Transverse colon (tissue), 4 donors: Measurements from ENCODE around the gene DRGX. TPM values are rescaled to one million over a fixed set of nuclear protein-coding genes. Genes with fewer than 3 reads are reported as not detected.

Experiments
- DNase-seq: peaks from one replicate; pipeline ENCODE4 v3.0.0-alpha.2; 2019
- H3K27ac ChIP-seq, 4 donors: fragments of 200-600 bp; sonication (generic); 2 replicates each; pipeline ENCODE4 v1.5.1; 2016 to 2018; ENCODE audit warnings: inconsistent platforms in 4 of 4
- H3K27me3 ChIP-seq: fragments of 200-600 bp; sonication (generic); 2 replicates; pipeline ENCODE4 v1.5.1; 2017; ENCODE audit warnings: inconsistent platforms
- H3K36me3 ChIP-seq, 4 donors: fragments of 200-600 bp; sonication (generic); 2 replicates each; pipeline ENCODE4 v1.5.1; 2017 to 2019; ENCODE audit warnings: inconsistent platforms in 4 of 4
- H3K4me1 ChIP-seq, 4 donors: fragments of 200-600 bp; sonication (generic); 2 replicates each; pipeline ENCODE4 v1.5.1; 2017 to 2020; ENCODE audit warnings: inconsistent platforms in 4 of 4
- H3K4me3 ChIP-seq, 4 donors: fragments of 200-600 bp; sonication (generic); 1 replicate in 1 of 4; 2 replicates in 3 of 4; pipeline versions ENCODE4 v1.5.1 to v1.6.1; 2017 to 2019; ENCODE audit warnings: inconsistent platforms in 4 of 4
- H3K9me3 ChIP-seq, 2 donors: fragments of 200-600 bp; sonication (generic); 2 replicates each; pipeline ENCODE4 v1.5.1; 2017 to 2019; ENCODE audit warnings: inconsistent platforms in 2 of 2
- EP300 ChIP-seq: sonication (generic); formaldehyde crosslinking; IDR thresholded peaks from one replicate; pipeline ENCODE4 v1.6.1; 2017; ENCODE audit warnings: antibody characterized with exemption, low read depth
- POLR2A ChIP-seq: fragments of 450-650 bp; IDR thresholded peaks from one replicate; pipeline ENCODE4 v1.6.1; 2016; ENCODE audit warnings: antibody characterized with exemption, mild to moderate bottlenecking, moderate library complexity
- POLR2AphosphoS5 ChIP-seq, 3 donors: sonication (generic); formaldehyde crosslinking; IDR thresholded peaks; one replicate each; pipeline ENCODE4 v1.6.1; 2016; ENCODE audit warnings: antibody characterized with exemption in 3 of 3
- WGBS, 2 donors: methylation state at CpG; one replicate each; pipeline ENCODE4 v1.1.5; 2018; ENCODE audit warnings: low coverage in 1 of 2; 5-methylcytosine and 5-hydroxymethylcytosine counted together
- in situ Hi-C, 4 donors: fragments of 200-750 bp; cut with MboI; loops; one replicate each; pipeline versions ENCODE4 v1.15.0 to v1.15.1; 2017; ENCODE audit warnings: low sequenced_read_pairs in 3 of 4, low pct_ligation_motif_present in 1 of 4, low pct_unique_long_range_greater_than_20kb in 1 of 4
- intact Hi-C: fragments of 100-400 bp; cut with DNase I; formaldehyde crosslinking; loops from one replicate; pipeline ENCODE4 v1.15.1; 2023; ENCODE audit warnings: low total_unique reads
- total RNA-seq, 4 donors: library from RNA; depleted of rRNA; stranded (reverse); fragments of >200 nt; gene quantifications; one replicate each; pipeline ENCODE4 v1.1.0, GENCODE V29; 2016
- TF ChIP-seq, protein P1 (sequence below), 5 experiments: fragments of 200-600 bp in 3 of 5; fragments of 450-650 bp in 2 of 5; sonication (generic) in 3 of 5; IDR thresholded peaks; 1 replicate in 2 of 5; 2 replicates in 3 of 5; pipeline ENCODE4 v1.5.1; 2016 to 2017; ENCODE audit warnings: antibody characterized with exemption in 5 of 5, inconsistent platforms in 3 of 5, mild to moderate bottlenecking in 2 of 5, moderate library complexity in 1 of 5

DRGX gene
- total RNA-seq, 4 donors from 2014 or later = 0.32 to 0.37 TPM; not detected in 2

DNA sequence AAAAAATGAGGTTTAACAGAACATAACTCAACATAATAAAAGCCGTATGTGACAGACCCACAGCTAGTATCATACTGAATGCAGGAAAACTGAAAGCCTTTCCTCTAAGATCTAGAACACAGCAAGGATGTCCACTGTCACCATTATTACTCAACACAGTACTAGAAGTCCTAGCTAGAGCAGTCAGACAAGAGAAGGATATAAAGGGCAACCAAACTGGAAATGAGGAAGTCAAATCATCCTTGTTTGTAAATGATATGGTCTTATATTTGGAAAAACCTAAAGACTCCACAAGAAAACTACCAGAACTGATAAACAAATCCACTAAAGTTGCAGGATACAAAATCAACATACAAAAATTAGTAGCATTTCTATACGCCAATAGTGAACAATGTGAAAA lies 51.0 kb downstream of the DRGX start:
- no peak for DNase-seq
- intact Hi-C loops = no loop called here
- no peak for TF ChIP-seq EP300
- TF ChIP-seq POLR2AphosphoS5 (IDR thresholded peaks at IDR 0.05) = no peak
- TF ChIP-seq, protein P1, sequence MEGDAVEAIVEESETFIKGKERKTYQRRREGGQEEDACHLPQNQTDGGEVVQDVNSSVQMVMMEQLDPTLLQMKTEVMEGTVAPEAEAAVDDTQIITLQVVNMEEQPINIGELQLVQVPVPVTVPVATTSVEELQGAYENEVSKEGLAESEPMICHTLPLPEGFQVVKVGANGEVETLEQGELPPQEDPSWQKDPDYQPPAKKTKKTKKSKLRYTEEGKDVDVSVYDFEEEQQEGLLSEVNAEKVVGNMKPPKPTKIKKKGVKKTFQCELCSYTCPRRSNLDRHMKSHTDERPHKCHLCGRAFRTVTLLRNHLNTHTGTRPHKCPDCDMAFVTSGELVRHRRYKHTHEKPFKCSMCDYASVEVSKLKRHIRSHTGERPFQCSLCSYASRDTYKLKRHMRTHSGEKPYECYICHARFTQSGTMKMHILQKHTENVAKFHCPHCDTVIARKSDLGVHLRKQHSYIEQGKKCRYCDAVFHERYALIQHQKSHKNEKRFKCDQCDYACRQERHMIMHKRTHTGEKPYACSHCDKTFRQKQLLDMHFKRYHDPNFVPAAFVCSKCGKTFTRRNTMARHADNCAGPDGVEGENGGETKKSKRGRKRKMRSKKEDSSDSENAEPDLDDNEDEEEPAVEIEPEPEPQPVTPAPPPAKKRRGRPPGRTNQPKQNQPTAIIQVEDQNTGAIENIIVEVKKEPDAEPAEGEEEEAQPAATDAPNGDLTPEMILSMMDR (IDR thresholded peaks at IDR 0.05) = no peak
- TF ChIP-seq POLR2A = no peak

DNA sequence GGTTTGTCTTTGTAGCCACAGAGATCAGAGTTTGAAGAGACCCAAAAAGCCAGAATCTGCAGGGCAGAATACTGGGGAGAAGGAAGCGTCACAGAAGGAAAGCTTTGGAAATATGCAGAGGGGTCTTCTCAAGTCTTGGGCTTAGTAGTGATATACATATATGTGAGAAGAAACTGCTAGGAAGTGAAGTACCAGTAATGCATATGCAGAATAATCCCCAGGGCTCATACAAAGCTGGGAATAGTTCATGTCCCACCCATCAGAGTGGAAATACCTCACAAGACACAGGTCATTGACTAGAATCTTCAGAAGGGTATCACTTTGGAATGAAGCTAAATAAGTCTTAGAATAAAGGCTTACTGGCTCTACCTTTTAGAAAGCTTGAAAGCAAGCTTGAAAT lies 57.3 kb downstream of the DRGX start:
- Histone ChIP-seq H3K4me1 (no peaks in the 10 kb centered on the region), H3K4me3 (no peak overlapping the region), H3K27ac (no peak overlapping the region), H3K36me3 (no peaks in the 10 kb centered on the region), H3K9me3 (no peaks in the 10 kb centered on the region), H3K27me3 (no peaks in the 10 kb centered on the region)
- TF ChIP-seq POLR2A (no peak), EP300 (no peak), POLR2AphosphoS5 (IDR thresholded peaks at IDR 0.05) (no peak)
- TF ChIP-seq, protein P1 (IDR thresholded peaks at IDR 0.05) = no peak
- in situ Hi-C loops (no loop called here), intact Hi-C loops (no loop called here)
- 89% methylated on average over 1 of the region's 1 CpG; no CpG with 5 or more reads in 1 of the 2 donors for WGBS, 2 donors
- no peak for DNase-seq

More for the DNA sequence above, 51.0 kb downstream of the DRGX start:
- 68 to 89% methylated on average over 2 of the region's 2 CpGs for WGBS, 2 donors
- Histone ChIP-seq H3K27me3 (no peaks in the 10 kb centered on the region), H3K4me1 (no peaks in the 10 kb centered on the region), H3K9me3 (no peaks in the 10 kb centered on the region), H3K4me3 (no peak overlapping the region), H3K27ac (no peak overlapping the region), H3K36me3 (no peaks in the 10 kb centered on the region)
- in situ Hi-C loops = no loop called here

DNA sequence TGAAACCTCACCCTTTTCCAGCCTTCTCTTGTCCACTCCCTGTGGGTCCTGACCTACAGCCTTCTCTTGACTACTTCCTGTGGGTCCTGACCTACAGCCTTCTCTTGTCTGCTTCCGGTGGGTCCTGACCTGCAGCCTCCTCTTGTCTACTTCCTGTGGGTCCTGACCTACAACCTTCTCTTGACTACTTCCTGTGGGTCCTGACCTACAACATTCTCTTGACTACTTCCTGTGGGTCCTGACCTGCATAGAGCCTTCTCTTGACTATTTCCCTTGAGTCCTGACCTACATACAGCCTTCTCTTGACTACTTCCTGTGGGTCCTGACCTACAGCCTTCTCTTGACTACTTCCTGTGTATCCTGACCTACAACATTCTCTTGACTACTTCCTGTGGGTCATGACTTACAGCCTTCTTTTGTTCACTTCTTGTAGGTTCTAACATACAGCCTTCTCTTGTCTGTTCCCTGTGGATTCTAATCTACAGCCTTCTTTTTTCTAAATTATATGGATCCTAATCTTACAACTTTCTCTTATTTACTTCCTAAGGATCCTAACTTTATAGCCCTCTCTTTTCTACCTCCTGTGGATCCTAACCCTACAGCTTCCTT lies 60.4 kb downstream of the DRGX start:
- no peak for DNase-seq
- 71 to 79% methylated on average over 1 of the region's 1 CpG for WGBS, 2 donors
- no peaks in the 10 kb centered on the region for H3K4me1 ChIP-seq
- TF ChIP-seq, protein P1 (IDR thresholded peaks at IDR 0.05) = no peak
- no peak for TF ChIP-seq POLR2A
- TF ChIP-seq POLR2AphosphoS5 (IDR thresholded peaks at IDR 0.05) = no peak
- no peak for TF ChIP-seq EP300
- H3K4me3 ChIP-seq = no peak overlapping the region
- intact Hi-C loops = no loop called here
- no peaks in the 10 kb centered on the region for H3K27me3 ChIP-seq
- no peaks in the 10 kb centered on the region for H3K9me3 ChIP-seq
- H3K36me3 ChIP-seq = no peaks in the 10 kb centered on the region
- in situ Hi-C loops = no loop called here
- H3K27ac ChIP-seq = no peak overlapping the region

DNA sequence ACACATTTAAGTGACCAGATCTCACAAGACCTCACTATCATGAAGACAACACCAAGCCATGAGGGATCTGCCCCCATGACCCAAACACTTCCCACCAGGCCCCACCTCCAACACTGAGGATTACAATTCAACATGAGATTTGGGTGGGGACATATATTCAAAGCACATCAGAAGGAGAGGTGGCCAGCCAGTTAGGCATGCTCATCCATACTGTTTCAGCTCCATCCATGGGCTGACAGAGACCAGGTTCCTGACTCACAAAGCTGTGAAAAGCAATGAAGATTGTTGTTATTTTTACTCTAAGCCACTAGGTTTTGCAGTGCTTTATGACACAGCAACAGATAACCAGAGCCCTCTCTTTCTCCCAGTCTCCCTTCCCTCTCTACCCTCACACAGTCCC lies 60.9 kb downstream of the DRGX start:
- TF ChIP-seq POLR2AphosphoS5 (IDR thresholded peaks at IDR 0.05) (no peak), POLR2A (no peak), EP300 (no peak)
- TF ChIP-seq, protein P1 (IDR thresholded peaks at IDR 0.05) = no peak
- intact Hi-C loops (no loop called here), in situ Hi-C loops (no loop called here)
- DNase-seq = no peak
- H3K4me3 ChIP-seq = no peak overlapping the region
- no peaks in the 10 kb centered on the region for H3K9me3 ChIP-seq
- no peaks in the 10 kb centered on the region for H3K27me3 ChIP-seq
- H3K4me1 ChIP-seq = no peaks in the 10 kb centered on the region
- H3K36me3 ChIP-seq = no peaks in the 10 kb centered on the region
- H3K27ac ChIP-seq = no peak overlapping the region
